ENCODE measurements around the gene CLHC1. TPM values are rescaled to one million over a fixed set of nuclear protein-coding genes. Genes with fewer than 3 reads are reported as not detected.
A peak's percentile ranks its signal among the peaks of the same experiment; 100 is the strongest.

Gene CLHC1
- total RNA-seq, 2 donors from 2014 or later = 4.6 to 9.5 TPM

- no peak overlapping the region for H3K4me3 ChIP-seq
- H3K36me3 ChIP-seq = no peaks in the 10 kb centered on the region
- no peak overlapping the region for H3K27ac ChIP-seq
- DNase-seq (ENCODE audit: low spot score) = no peak
- H3K9me3 ChIP-seq = no peaks in the 10 kb centered on the region
- TF ChIP-seq, protein P1, sequence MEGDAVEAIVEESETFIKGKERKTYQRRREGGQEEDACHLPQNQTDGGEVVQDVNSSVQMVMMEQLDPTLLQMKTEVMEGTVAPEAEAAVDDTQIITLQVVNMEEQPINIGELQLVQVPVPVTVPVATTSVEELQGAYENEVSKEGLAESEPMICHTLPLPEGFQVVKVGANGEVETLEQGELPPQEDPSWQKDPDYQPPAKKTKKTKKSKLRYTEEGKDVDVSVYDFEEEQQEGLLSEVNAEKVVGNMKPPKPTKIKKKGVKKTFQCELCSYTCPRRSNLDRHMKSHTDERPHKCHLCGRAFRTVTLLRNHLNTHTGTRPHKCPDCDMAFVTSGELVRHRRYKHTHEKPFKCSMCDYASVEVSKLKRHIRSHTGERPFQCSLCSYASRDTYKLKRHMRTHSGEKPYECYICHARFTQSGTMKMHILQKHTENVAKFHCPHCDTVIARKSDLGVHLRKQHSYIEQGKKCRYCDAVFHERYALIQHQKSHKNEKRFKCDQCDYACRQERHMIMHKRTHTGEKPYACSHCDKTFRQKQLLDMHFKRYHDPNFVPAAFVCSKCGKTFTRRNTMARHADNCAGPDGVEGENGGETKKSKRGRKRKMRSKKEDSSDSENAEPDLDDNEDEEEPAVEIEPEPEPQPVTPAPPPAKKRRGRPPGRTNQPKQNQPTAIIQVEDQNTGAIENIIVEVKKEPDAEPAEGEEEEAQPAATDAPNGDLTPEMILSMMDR (IDR thresholded peaks at IDR 0.05) = peak; percentile 40 to 67
- no peaks in the 10 kb centered on the region for H3K27me3 ChIP-seq
- peaks cover 0 to 6% of the 10 kb centered on the region in 2 donors for H3K4me1 ChIP-seq
Observed at GRCh38 chr2:55175254-55176093, 56.6 kb downstream of the CLHC1 start.

DNA sequence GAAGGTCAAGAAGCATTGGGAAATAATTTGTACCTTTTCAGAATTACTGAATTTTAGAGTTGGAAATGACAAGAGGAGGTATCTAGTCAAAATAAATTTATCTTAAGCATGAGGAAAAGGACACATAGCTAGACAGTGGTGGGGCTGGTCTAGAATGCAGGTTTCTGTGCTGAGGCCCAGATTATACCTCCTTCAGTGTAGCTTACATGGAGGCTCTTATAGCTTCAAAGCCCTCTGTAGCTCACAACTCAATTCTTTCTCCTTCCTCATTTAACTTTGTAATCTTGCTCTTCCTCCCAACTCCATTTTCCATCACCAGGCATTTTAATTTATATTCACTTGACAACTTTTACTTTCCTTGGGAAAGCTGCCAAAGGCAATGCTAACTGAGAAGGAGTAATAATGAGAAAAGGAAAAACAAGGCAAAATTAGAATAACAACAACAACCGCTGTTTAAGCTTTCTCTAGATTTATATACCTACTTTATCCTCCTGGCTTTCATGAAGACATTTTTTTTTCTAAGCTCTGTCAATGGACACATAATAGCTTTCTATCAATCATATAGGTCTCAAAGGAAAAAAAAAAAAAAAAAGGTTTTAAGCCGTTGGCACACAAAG, 58.5 kb downstream of the CLHC1 start:
- Histone ChIP-seq H3K9me3 (no peaks in the 10 kb centered on the region), H3K27me3 (no peaks in the 10 kb centered on the region), H3K4me3 (no peak overlapping the region), H3K4me1 (peaks cover 0 to 6% of the 10 kb centered on the region in 2 donors), H3K36me3 (no peaks in the 10 kb centered on the region), H3K27ac (no peak overlapping the region)
- no peak for DNase-seq (ENCODE audit: low spot score)
- TF ChIP-seq, protein P1 (IDR thresholded peaks at IDR 0.05) = no peak

GRCh38 chr2:55169915-55170314, 62.2 kb downstream of the CLHC1 start:
- H3K4me1 ChIP-seq = peaks cover 0 to 24% of the 10 kb centered on the region in 2 donors
- no peaks in the 10 kb centered on the region for H3K36me3 ChIP-seq
- no peaks in the 10 kb centered on the region for H3K27me3 ChIP-seq
- H3K27ac ChIP-seq = no peak overlapping the region
- no peaks in the 10 kb centered on the region for H3K9me3 ChIP-seq
- H3K4me3 ChIP-seq = no peak overlapping the region
- no peak for DNase-seq (ENCODE audit: low spot score)
- TF ChIP-seq, protein P1 (IDR thresholded peaks at IDR 0.05) = no peak

- no peaks in the 10 kb centered on the region for H3K36me3 ChIP-seq
- no peak overlapping the region for H3K27ac ChIP-seq
- peaks cover 0 to 24% of the 10 kb centered on the region in 2 donors for H3K4me1 ChIP-seq
- no peak for DNase-seq (ENCODE audit: low spot score)
- no peaks in the 10 kb centered on the region for H3K9me3 ChIP-seq
- TF ChIP-seq, protein P1 (IDR thresholded peaks at IDR 0.05) = no peak
- H3K4me3 ChIP-seq = no peak overlapping the region
- no peaks in the 10 kb centered on the region for H3K27me3 ChIP-seq
Observed at GRCh38 chr2:55169359-55169758, 62.7 kb downstream of the CLHC1 start.

DNA sequence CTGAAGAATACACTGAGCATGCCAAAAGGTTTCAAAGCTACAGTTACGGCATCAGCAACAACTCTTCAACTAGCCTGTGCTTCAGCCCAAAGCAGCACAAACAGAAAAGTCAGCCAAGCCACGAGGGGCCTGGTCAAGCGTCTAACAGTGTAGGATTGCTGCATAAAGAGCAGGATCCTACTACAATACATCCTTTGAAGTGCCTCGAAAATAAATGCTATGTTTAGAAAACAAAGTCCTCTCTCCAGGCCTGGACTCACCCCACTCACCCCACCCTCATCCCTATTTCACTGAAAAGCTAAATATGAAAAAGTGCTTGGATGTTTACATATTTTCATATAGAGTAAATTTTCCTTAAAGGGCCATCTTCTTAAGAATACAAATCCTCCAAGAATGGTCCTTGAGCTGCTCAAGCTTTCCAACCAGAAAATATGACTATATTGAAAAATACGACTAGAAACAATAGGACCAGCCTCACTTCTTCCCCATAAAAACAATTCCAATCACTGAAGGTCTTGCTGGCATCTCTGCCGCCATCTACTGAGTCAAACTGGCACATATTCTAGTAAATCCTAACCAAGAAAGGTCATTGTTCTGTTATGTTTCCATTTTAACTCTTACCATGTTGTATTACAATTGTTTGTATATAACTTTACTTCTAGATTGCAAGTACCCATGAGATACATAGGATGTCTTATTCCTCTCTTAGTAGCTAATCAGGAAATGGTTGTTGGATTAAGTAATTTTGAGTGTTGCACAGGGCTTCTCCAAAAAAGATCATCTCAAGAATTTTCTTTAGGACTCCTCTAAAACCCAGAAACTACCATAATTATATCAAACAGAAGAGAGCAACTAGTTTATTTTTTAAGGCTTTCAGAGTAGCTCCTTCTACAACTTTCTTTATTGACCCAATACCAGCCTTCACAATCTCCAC, 63.6 kb downstream of the CLHC1 start:
- H3K27ac ChIP-seq = peak overlapping the region; percentile 20 to 64
- H3K9me3 ChIP-seq = no peaks in the 10 kb centered on the region
- peaks cover 0 to 29% of the 10 kb centered on the region in 2 donors for H3K4me1 ChIP-seq
- no peaks in the 10 kb centered on the region for H3K27me3 ChIP-seq
- H3K4me3 ChIP-seq = no peak overlapping the region
- TF ChIP-seq, protein P1 (IDR thresholded peaks at IDR 0.05) = peak; percentile 27 to 83
- H3K36me3 ChIP-seq = no peaks in the 10 kb centered on the region
- DNase-seq (ENCODE audit: low spot score) = no peak

Data from right atrium auricular region (tissue), 2 donors.